HG03108 (cell line): ENCODE measurements around the gene CNPY4.

Source experiments
- ATAC-seq: cut with Tn5 transposase; IDR thresholded peaks from one replicate; pipeline ENCODE4 v1.9.1; 2021; ENCODE audit warnings: moderate library complexity; ENCODE audit not compliant: unreplicated experiment

The CNPY4 gene

DNA sequence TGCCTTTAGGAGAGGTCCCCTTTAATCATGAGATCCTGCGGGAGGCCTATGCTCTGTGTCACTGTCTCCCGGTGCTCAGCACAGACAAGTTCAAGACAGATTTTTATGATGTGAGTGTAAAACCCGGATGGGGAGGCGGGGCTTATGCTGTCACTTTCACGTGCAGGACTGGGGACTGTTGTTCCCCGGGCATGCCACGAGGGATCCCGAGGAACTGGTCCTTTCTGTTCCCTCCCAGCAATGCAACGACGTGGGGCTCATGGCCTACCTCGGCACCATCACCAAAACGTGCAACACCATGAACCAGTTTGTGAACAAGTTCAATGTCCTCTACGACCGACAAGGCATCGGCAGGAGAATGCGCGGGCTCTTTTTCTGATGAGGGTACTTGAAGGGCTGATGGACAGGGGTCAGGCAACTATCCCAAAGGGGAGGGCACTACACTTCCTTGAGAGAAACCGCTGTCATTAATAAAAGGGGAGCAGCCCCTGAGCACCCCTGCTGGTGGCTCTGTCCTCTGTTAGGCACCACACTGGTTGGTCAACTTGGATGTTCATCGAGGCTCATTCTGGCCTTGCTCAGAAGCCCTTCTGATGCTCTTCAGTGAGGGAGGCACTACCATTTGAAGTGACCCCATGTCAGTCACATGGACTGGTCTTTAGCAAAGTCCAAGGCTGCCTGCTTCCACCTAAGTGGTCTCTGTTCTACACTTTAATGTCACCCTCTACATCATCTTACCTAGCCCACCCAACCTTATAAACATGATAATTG is 27.8 kb upstream of the CNPY4 start:
- no peak for ATAC-seq

DNA sequence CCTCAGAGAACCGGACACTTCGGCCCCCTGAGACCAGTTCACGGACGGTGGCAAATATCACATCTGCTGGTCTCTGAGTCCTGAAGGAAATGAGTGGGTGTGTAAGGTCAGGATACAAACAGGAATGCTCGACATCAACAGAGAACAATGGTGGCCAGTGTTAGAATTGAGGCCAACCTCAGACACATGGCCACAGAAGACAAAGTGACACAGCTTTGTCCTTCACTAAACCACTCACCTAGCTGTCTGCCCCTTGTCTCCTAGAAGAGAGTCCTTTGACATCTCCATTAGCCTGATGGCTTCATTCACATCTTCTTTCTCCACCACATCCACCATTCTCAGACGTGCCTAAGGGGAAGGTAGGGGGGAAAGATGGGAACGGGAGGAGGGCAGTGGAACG is 26.4 kb upstream of the CNPY4 start:
- ATAC-seq: no peak

DNA sequence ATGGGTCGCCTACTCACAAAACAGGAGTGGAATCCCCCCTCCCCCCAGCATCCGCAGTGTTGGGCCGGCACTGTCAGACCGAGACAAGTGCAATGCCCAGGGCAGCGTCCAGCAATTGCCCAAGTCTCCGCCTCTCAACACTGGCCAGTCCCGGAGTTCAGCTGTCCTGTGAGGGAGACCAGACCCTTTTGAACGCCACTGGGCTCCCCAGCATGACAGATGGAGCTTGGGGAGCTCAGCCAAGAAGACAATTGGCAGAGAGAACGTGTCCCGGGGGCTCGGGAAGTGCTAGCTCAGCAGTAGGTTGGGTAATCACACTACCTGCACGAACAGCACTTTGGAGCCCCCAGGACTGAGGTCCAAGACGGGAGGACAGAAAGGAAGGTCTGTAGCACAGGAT is 25.9 kb upstream of the CNPY4 start:
- ATAC-seq: no peak

DNA sequence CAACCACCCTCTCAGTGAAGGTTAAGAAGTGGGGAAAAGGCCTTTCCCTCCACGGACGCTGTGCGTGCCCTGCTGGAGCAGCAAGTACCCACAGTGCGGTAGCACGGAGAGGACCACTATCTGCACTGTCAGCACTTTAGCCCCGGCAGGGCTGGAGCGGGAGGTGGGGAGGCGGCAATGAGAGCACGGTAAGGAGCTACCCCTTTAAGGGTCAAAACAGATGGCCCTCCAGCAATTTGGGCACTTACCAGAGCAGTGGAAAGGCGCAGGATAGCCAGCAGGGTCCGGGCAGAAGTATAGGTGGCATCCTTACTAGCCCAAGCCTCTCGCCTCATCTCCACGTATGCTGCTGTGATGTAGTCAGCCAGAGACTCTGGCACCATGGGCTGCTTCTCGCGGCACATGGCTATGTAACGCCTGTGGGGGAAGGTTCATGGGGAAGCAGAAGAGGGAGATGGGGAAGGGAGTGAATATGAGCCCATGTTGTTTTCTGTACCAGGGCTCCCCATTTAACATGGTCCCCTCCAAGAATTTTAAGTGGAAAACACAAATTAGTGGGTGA is 25.4 kb upstream of the CNPY4 start:
- no peak for ATAC-seq

DNA sequence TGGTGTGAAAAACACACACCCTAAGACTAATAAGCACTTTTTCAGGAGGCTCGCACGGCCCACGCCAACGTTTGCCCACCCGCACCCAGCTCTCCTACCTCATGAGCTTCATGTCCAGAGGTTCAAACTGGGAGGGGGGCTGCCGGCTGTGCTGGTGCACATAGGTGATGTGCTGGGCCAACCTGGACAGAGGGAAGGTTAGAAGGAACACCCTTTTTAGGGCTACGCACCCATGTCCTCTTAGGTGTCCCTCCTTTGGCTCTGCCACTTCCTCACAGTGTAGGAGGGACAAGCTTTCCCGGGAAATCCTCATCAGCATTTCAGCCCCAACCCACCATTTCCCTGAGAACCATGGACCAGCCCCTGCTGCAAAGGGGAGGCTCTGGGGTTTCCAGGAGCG is 24.1 kb upstream of the CNPY4 start:
- no peak for ATAC-seq

DNA sequence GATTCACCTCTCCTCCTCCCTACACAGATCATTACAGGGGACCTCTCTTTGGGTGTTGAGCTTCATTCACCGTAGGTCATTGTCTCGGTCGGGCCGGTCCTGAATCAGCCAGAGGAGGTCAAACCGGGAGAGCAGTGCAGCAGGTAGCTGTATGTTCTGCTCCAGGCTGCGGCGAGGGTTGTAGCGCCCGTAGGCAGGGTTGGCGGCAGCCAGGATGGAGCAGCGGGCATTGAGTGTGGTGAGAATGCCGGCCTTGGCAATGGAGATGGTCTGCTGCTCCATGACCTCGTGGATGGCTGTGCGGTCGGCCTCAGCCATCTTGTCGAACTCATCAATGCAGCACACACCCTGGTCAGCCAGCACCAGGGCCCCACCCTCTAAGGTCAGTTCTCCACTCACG is 23.7 kb upstream of the CNPY4 start:
- ATAC-seq: no peak

DNA sequence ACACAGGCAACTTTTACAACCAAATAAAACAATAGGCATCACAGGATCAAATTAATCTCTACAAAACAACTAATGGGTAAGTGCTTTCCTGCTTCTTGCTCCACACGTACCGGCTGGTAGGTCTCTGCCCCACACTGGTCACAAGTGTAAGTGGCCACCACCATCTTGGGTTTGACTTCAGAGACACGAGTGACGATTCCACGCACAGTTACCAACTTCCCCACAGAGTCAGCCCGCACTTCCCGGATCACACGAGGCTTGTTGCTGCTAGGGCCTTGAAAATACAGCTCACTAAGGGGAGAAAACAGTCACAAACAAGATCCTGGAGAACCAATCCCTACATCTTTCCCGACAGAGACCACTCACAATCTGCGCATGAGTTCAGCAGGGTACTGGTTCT is 20.5 kb upstream of the CNPY4 start:
- no peak for ATAC-seq

DNA sequence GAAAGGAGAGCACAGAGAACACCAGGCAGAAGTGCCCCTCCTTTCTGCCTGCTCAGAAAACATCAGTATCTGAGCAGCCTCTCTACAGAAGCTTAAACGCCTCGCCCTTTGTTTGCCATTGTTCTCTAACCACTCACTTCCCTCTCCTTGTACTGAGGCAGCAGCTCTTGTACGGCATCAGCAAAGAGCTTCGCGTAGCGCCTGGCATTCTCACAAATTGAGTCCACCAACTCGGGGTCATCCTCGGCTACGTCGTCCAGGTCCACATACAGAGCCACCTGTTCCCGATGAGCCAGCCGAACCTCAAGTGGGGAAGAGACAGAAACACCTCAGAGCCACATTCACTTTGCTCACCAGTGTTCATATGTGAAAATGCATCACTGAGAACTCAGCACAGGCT is 20.0 kb upstream of the CNPY4 start:
- no peak for ATAC-seq

DNA sequence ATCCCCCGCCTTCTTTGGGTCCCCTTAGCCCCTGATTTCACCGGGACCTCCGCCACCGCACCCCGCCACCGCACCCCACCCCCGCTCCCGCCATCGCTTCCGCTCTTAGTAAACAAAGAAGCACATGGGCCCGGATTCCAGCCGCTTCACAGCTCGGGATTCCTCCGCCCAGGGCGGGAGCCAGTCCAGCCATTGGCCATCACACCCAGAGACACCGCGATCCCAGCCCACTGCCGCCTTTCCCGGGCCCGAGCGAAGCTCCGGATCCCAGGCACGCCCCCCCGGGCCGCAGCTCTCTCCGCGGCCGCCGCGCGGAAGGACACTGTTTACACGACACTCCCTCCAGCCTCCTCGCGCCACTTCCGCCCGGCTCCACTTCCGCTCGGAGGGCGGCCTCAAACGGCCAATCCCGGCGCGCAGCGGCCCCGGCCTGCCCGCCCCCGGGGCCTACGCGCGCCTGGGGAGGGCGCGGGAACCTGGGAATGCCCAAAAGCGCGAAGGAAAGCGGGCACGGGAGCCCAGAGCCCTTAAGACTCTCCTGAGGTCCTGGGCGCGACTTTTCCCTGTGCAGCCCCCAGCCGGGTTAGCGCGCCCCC is 18.9 kb upstream of the CNPY4 start:
- ATAC-seq: peak; percentile 62

DNA sequence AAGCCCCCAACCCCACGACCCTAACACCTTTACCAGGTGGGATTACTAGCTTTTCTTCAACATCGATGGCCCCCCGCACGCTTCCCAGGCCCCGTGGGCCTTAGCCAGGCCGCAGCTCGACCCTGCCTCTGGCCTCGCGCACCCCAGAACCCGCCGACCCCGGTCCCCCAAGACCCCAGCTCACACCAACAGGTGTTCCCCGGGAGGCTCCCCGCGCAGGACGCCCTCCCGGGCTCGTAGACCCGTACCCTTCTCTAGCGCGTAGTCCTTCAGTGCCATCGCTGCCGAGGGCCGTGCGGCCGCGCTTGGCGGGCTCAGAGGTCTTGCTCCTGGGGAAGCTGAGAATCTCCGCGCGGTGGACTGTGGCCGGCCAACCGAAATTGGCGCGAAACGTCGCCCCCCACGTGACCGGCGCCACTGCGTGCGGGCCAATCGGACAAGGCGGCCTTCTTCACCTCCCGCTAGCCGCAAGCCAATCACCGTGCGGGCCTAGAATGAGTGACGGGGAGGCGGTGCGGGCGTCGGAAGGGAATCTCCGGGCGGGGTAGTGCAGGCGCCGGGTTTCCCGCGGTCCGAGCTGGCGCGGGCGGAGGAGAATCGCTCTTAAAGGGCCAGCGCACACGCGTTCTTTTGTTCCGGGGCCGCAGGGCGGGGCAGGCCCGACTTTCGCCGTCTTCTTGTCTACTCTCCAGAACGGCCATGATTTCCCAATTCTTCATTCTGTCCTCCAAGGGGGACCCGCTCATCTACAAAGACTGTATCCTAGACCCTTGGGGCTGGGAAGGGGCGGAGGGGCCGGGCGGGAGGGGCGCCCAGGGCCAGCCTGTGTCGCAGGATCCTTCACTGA is 18.2 kb upstream of the CNPY4 start, which contains the start of the genes AP4M1 and MCM7:
TSS of gene AP4M1 (plus strand) at position 628 of the 847 bp plus-strand sequence. CDS start at position 700, 72 bp downstream.
TSS of gene MCM7 (minus strand) at position 382 of the 847 bp plus-strand sequence. CDS start at position 279, 103 bp downstream.
- peak; percentile 86 for ATAC-seq

DNA sequence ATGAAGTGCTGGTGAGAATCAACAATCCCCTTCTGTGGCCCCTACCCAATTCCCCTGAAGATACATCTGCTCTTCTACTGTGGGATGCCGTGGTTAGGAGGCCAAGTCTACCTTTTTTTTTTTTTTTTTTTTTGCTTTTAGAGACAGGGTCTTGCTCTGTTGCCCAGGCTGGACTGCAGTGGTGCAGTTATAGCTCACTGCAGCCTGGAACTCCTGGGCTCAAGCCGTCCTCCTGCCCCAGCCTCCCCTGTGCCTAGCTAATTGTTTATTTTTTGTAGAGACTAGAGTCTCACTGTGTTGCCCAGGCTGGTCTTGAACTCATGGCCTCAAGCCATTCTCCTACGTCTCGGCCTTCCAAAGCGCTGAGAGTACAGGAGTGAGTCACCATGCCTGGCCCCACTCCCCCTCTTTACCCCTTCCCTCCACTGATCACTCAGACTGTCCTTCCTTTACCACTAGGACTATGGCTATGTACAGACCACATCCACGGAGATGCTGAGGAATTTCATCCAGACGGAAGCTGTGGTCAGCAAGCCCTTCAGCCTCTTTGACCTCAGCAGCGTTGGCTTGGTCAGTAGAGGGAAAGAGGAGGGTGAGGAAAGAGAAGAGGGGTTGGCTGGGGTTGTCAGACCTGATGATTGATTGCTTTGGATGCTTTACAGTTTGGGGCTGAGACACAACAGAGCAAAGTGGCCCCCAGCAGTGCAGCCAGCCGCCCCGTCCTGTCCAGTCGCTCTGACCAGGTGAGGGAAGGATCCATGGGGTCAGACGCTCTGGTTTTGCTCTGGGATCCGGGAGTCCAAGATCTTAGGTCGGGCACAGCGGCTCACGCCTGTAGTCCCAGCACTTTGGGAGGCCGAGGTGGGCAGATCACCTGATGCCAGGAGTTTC is 16.2 kb upstream of the CNPY4 start:
- ATAC-seq: no peak

DNA sequence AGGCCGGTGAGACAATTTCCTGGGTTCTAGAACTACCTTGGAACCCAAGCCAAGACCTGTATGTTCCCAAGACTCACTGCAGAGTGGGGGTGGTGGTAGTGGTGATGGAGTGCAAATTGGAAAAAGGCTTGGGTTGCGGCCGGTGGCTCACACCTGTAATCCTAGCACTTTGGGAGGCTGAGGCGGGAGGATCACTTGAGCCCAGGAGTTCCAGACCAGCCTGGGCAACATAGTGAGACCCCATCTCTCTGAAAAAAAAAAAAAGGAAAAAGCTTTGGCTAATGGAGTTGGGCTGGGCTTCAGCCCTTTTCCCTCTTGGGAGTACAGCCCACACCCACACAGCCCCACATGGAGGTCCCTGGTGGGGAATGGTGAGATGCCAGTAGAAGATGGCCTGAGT is 13.9 kb upstream of the CNPY4 start:
- no peak for ATAC-seq

DNA sequence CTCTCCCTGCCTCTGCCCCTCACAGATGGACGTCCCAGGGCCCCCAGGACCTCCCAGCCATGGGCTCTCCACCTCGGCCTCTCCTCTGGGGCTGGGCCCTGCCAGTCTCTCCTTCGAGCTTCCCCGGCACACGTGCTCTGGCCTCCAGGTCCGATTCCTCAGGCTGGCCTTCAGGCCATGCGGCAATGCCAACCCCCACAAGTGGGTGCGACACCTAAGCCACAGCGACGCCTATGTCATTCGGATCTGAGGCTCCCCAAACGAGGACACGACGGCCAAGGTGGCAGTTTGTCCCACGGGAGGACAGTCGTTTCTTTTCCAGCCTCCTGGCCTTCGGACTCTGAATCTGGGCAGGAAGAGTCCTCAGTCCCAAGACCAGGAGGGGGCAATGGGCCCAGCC is 12.8 kb upstream of the CNPY4 start:
- ATAC-seq: no peak

DNA sequence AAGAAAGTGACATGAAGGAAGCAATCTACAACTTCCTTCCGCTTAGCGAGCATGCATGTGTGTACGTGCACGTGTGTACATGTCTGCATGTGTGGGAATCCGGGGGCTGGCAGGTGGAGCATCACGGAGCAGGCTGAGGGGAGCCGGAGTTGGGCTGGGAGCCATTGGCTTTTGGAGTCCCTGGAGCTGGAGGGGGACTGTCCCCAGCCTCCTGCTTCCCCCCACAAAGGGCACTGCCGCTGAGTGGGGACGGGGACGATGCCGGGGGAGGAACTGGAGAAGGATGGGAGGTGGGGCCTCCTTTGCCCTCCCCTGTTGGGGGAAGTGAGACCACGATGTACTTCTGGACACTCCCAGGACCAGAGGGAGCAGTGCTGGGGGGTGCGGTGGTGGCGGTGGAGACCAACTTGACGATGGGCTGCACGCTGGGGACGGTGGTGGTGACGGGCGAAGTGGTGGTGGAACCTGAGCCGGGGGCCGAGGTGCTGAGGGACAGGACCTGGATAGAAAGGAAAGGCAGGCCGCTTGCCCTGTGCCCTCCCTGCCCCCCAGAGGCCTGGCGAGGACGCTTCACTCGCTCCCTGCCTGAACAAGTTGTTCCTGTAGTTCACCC is 12.2 kb upstream of the CNPY4 start:
- no peak for ATAC-seq

DNA sequence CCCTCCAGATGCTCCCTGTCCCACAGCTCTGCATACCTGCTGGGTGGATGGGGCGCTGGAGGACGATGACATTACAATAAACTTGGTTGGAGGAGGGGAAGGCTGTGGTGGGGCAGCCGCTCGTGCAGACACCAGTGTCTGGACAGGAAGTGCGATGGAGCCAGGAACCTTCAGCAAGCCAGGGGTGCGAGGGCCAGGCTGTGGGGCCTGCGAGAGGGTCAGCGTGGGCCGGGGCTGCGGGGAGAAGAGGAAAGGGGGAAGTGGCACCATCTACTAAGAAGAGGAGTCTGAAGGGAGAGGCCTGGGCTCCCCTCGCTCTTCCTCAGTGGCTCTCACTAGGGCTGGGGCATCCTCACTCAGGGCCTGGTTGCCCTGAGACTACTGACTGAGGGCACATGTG is 11.5 kb upstream of the CNPY4 start:
- no peak for ATAC-seq

DNA sequence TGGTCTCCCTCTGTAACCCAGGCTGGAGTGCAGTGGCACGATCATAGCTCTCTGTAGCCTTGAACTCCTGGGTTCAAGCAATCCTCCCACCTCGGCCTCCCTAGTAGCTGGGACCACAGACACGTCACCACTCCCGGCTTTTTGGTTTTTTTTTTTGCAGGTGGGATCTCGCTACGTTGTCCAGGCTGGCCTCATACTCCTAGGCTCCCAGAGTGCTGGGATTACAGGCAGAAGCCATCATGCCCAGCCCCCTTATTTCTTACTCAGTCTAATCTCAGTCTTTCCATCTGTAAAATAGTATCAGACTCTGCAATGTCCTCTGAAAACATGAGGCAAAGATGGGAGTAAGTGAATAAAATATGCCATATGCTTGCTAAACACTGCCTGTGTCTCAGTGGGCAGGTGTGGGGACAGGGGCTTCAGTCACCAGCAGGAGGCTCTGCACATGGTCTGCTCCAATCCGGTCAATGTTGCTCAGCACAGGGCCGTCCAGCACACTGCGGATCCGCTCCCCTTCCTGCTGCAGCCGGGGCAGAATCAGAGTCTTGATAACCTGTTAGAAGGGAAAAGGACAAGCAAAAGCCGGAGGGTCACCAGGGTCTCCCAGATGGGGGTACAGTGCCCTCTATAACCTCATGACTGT is 9.8 kb upstream of the CNPY4 start:
- ATAC-seq: no peak

DNA sequence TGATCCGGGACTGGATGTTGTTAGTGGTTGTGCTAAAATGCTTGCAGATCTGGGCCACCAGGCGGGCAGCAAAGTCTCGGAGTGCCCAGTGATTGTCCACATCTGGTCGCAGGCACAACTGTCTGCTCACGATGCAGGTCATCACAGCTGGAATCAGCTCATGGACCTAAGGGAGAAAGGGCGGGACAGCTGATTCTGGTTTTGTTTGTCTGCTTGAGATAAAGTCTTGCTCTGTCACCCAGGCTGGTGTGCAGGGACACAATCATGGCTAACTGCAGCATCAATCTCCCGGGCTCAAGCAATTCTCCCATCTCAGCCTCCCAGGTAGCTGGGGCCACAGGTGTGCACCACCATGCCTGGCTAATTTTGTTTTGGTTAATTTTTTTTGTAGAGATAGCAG is 8.3 kb upstream of the CNPY4 start:
- ATAC-seq: no peak

DNA sequence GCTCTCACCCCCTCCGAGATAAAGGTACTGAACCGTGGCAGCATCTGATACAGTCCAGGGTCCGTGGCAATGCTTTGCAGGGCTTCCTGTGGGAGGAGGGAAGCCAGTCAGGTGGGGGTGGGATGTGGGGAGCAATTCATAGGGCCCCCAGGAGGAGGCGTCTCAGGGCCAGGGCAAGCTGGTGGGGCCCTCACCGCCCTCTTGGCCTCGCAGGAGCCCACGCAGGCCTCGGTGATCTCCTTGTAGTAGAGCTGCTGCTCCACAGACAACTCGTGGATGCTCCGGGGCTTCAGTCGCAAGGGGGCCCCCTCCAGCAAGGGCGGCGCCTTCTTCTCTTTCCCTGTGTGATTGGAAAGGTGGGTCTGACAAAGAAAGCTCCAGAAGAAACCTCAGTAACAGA is 7.5 kb upstream of the CNPY4 start:
- ATAC-seq: no peak

DNA sequence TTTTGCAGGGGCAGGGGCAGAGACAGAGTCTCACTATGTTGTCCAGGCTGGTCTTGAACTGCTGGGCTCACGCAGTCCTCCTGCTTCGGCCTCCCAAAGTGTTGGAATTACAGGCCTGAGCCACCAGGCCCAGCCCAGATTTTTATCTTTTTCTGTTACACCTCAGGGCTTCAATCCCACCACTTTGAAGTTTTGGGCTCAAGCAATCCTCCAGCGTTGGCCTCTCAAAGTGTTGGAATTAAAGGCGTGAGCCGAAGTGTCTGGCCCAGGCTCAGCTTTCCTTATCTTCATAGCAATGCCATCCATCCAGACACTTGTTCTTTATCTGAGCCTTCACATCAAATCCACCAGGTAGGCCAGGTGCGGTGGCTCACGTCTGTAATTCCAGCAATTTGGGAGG is 4.4 kb upstream of the CNPY4 start:
- no peak for ATAC-seq
